Measurements from ENCODE around the gene OXSR1. TPM values are rescaled to one million over a fixed set of nuclear protein-coding genes. Genes with fewer than 3 reads are reported as not detected.

The OXSR1 gene
- total RNA-seq, 1 experiment from 2014 or later, result 33.2 TPM

- BruUV-seq (replicated peaks), result no TSS peak
- DNase-seq (ENCODE audit: low read depth, low spot score), result no peak
- no peaks in the 10 kb centered on the region for H3K36me3 ChIP-seq (ENCODE audit: control insufficient read depth, insufficient read depth, low read length)
- H3K27me3 ChIP-seq (ENCODE audit: control insufficient read depth, insufficient read depth, low read length), result no peaks in the 10 kb centered on the region
- no peak within 1 kb of the TSS for H3K27ac ChIP-seq (ENCODE audit: low read length)
- H3K4me3 ChIP-seq (ENCODE audit: low read depth in 2 of 2, low read length in 2 of 2), result no peak within 1 kb of the TSS
- POLR2A ChIA-PET, result interaction anchor here (0.7 kb wide), 1 partner anchor 134 kb away, joined by 3 read pairs; no protein-coding TSS in a partner anchor
- H3K9me3 ChIP-seq (ENCODE audit: control insufficient read depth, insufficient read depth, low read depth, low read length), result no peaks in the 10 kb centered on the region
- intact Hi-C loops (cut with micrococcal nuclease; ENCODE audit: unreplicated experiment) (no loop called here), in situ Hi-C loops (cut with HindIII; ENCODE audit: low pct_unique_long_range_greater_than_20kb, low sequenced_read_pairs) (no loop called here)
- TF ChIP-seq POLR2AphosphoS5 (IDR thresholded peaks at IDR 0.05; ENCODE audit: low read depth, low read length), result no peak
- TF ChIP-seq SIN3A (IDR thresholded peaks at IDR 0.05; ENCODE audit: borderline replicate concordance, insufficient read depth, low read depth, low read length), result no peak
- TF ChIP-seq, protein P1, sequence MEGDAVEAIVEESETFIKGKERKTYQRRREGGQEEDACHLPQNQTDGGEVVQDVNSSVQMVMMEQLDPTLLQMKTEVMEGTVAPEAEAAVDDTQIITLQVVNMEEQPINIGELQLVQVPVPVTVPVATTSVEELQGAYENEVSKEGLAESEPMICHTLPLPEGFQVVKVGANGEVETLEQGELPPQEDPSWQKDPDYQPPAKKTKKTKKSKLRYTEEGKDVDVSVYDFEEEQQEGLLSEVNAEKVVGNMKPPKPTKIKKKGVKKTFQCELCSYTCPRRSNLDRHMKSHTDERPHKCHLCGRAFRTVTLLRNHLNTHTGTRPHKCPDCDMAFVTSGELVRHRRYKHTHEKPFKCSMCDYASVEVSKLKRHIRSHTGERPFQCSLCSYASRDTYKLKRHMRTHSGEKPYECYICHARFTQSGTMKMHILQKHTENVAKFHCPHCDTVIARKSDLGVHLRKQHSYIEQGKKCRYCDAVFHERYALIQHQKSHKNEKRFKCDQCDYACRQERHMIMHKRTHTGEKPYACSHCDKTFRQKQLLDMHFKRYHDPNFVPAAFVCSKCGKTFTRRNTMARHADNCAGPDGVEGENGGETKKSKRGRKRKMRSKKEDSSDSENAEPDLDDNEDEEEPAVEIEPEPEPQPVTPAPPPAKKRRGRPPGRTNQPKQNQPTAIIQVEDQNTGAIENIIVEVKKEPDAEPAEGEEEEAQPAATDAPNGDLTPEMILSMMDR (IDR thresholded peaks at IDR 0.05), result no peak
- TF ChIP-seq TCF7L2 (IDR thresholded peaks at IDR 0.05; ENCODE audit: low read depth, low read length), result no peak
- TF ChIP-seq, protein P2, sequence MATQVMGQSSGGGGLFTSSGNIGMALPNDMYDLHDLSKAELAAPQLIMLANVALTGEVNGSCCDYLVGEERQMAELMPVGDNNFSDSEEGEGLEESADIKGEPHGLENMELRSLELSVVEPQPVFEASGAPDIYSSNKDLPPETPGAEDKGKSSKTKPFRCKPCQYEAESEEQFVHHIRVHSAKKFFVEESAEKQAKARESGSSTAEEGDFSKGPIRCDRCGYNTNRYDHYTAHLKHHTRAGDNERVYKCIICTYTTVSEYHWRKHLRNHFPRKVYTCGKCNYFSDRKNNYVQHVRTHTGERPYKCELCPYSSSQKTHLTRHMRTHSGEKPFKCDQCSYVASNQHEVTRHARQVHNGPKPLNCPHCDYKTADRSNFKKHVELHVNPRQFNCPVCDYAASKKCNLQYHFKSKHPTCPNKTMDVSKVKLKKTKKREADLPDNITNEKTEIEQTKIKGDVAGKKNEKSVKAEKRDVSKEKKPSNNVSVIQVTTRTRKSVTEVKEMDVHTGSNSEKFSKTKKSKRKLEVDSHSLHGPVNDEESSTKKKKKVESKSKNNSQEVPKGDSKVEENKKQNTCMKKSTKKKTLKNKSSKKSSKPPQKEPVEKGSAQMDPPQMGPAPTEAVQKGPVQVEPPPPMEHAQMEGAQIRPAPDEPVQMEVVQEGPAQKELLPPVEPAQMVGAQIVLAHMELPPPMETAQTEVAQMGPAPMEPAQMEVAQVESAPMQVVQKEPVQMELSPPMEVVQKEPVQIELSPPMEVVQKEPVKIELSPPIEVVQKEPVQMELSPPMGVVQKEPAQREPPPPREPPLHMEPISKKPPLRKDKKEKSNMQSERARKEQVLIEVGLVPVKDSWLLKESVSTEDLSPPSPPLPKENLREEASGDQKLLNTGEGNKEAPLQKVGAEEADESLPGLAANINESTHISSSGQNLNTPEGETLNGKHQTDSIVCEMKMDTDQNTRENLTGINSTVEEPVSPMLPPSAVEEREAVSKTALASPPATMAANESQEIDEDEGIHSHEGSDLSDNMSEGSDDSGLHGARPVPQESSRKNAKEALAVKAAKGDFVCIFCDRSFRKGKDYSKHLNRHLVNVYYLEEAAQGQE (IDR thresholded peaks at IDR 0.05; ENCODE audit: insufficient read depth in 1 of 2, low read depth in 2 of 2, low read length in 1 of 2), result no peak
- CTCF ChIA-PET, result no interaction called here
- no peak for ATAC-seq
- no peaks in the 10 kb centered on the region for H3K4me1 ChIP-seq (ENCODE audit: control insufficient read depth, insufficient read depth, low read length)
These were observed 116.8 kb downstream of the OXSR1 start, which contains the start of gene SLC22A14 for GRCh38 chr3:38281895-38282686. TSS of gene SLC22A14 (plus strand) at chr3:38282294. CDS start at chr3:38306027, 23,733 bp downstream.

GRCh38 chr3:38283810-38284755, 118.7 kb downstream of the OXSR1 start:
- TF ChIP-seq, protein P1 (IDR thresholded peaks at IDR 0.05), result no peak
- TF ChIP-seq SIN3A (IDR thresholded peaks at IDR 0.05; ENCODE audit: borderline replicate concordance, insufficient read depth, low read depth, low read length), result no peak
- TF ChIP-seq, protein P2 (IDR thresholded peaks at IDR 0.05; ENCODE audit: insufficient read depth in 1 of 2, low read depth in 2 of 2, low read length in 1 of 2), result no peak
- no peak for TF ChIP-seq TCF7L2 (IDR thresholded peaks at IDR 0.05; ENCODE audit: low read depth, low read length)
- no peak for TF ChIP-seq POLR2AphosphoS5 (IDR thresholded peaks at IDR 0.05; ENCODE audit: low read depth, low read length)
- intact Hi-C loops (cut with micrococcal nuclease; ENCODE audit: unreplicated experiment) (no loop called here), in situ Hi-C loops (cut with HindIII; ENCODE audit: low pct_unique_long_range_greater_than_20kb, low sequenced_read_pairs) (no loop called here)
- POLR2A ChIA-PET, result no interaction called here
- H3K36me3 ChIP-seq (ENCODE audit: control insufficient read depth, insufficient read depth, low read length), result no peaks in the 10 kb centered on the region
- no peaks in the 10 kb centered on the region for H3K4me1 ChIP-seq (ENCODE audit: control insufficient read depth, insufficient read depth, low read length)
- DNase-seq (ENCODE audit: low read depth, low spot score) (no peak), ATAC-seq (no peak)
- no peaks in the 10 kb centered on the region for H3K27me3 ChIP-seq (ENCODE audit: control insufficient read depth, insufficient read depth, low read length)
- no peak overlapping the region for H3K27ac ChIP-seq (ENCODE audit: low read length)
- H3K4me3 ChIP-seq (ENCODE audit: low read depth in 2 of 2, low read length in 2 of 2), result no peak overlapping the region
- CTCF ChIA-PET, result no interaction called here
- BruUV-seq (replicated peaks), result no TSS peak
- no peaks in the 10 kb centered on the region for H3K9me3 ChIP-seq (ENCODE audit: control insufficient read depth, insufficient read depth, low read depth, low read length)

Measured in Panc1 (cell line).